HG03565 (cell line): Measurements from ENCODE around the gene IL19.

Experiments
- ATAC-seq: cut with Tn5 transposase; IDR thresholded peaks from one replicate; pipeline ENCODE4 v1.9.1; 2021; ENCODE audit warnings: mild to moderate bottlenecking, moderate library complexity; ENCODE audit not compliant: unreplicated experiment

IL19 gene

GRCh38 chr1:206770531-206771337 is at the start of gene IL19:
Gene IL19, plus strand, starts transcription at chr1:206770773. Its CDS starts 65,890 bp downstream, at chr1:206836663.
- ATAC-seq: no peak

- ATAC-seq: no peak
Observed at GRCh38 chr1:206721454-206721853, 49.1 kb upstream of the IL19 start.

GRCh38 chr1:206722751-206723461 is 47.7 kb upstream of the IL19 start:
- no peak for ATAC-seq

GRCh38 chr1:206723462-206723804 is 47.1 kb upstream of the IL19 start:
- ATAC-seq: no peak

GRCh38 chr1:206723805-206724472 is 46.6 kb upstream of the IL19 start:
- no peak for ATAC-seq

GRCh38 chr1:206725109-206725963 is 45.2 kb upstream of the IL19 start:
- ATAC-seq: no peak

- no peak for ATAC-seq
Observed at GRCh38 chr1:206727981-206728696, 42.4 kb upstream of the IL19 start.

GRCh38 chr1:206728697-206728987 is 41.9 kb upstream of the IL19 start:
- ATAC-seq: no peak

GRCh38 chr1:206729050-206729449 is 41.5 kb upstream of the IL19 start:
- ATAC-seq: no peak

- no peak for ATAC-seq
Observed at GRCh38 chr1:206729507-206729906, 41.1 kb upstream of the IL19 start.

- ATAC-seq: no peak
Observed at GRCh38 chr1:206732508-206732907, 38.1 kb upstream of the IL19 start.

- ATAC-seq: no peak
Observed at GRCh38 chr1:206732992-206733391, 37.6 kb upstream of the IL19 start.

GRCh38 chr1:206734499-206735142 is 36.0 kb upstream of the IL19 start:
- no peak for ATAC-seq

- ATAC-seq: no peak
Observed at GRCh38 chr1:206735553-206736031, 35.0 kb upstream of the IL19 start.

GRCh38 chr1:206736878-206737728 is 33.5 kb upstream of the IL19 start:
- no peak for ATAC-seq

- ATAC-seq: no peak
Observed at GRCh38 chr1:206737729-206738201, 32.8 kb upstream of the IL19 start.

- ATAC-seq: no peak
Observed at GRCh38 chr1:206738370-206739366, 31.9 kb upstream of the IL19 start.
